GM03348 (cell line): Measurements from ENCODE around the gene ZDHHC24.

Experiments used
- DNase-seq: peaks from one replicate; pipeline ENCODE4 v3.0.0; 2012; ENCODE audit warnings: low spot score

ZDHHC24 gene

DNA sequence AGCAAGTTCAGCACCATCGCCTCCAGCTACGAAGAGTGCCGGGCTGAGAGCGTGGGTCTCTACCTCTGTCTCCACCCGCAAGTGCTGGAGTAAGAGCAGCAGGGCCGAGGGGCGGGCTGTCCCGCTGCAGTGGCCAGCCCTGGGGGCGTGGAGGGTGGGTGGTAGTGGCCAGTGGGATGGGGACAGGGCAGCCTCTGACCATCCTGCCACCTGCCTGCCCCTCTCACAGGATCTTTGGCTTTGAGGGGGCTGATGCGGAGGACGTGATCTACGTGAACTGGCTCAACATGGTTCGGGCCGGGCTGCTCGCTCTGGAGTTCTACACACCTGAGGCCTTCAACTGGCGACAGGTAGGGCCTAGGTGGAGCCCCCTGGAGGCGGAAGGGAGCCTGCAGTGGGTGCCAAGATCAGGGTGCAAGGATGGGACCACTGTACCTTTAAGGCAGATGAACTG, 50.4 kb downstream of the ZDHHC24 start:
- DNase-seq, result no peak

DNA sequence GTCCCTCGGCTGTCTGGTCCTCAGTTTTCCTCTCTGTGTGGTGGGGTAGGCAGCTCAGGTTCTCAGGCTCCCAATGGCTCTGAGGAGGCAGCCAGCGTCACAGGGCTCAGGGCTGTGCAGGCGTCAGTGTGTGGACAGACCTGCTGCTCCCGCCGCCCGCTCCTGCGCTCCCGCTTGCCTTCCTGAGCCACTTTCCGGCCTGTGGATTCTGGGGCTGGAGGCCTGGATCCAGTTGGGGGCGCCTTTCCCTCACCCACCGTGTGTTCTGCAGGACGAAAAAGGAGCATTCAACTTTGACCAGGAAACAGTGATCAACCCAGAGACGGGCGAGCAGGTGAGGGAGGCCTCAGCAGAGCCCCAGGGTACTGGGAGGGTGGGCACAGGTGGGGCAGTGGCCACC, 50.9 kb downstream of the ZDHHC24 start:
- no peak for DNase-seq

DNA sequence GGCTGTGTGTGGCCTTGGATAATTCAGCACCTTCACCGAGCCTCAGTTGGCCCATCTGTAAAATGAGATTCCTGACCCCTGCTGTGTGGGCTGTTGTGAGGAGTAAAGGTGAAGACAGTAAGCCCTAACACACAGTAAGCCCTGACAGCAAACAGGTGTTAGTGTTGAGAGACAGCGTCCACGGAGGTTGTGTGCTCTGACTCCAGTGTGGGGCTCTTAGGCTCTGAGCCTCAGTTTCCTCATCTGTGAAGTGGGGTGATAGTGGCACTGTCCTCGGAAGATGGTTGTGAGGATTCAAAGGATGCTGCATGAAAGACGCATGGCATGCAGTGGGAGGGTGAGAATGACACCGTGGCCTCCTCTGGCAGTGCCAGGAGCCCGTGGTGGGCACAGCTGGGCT, 51.4 kb downstream of the ZDHHC24 start:
- DNase-seq, result no peak

DNA sequence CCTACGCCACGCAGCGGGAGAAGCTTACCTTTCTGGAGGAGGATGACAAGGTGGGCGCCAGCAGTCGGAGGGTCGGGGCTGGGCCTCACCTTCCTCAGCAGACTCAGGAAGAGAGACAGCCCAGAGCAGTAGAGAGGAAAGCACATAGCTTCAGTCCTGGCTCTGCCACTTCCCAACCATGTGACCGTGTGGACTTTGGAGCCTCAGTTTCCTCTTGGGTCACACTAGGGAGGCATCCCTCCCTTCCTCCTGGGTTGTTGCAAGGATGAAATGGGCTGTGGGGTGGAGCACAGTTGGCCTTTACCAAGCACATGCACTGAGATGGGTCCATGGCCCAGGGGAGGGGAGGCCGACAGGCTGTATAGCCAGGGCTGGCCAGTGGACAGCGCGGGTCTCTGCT, 52.7 kb downstream of the ZDHHC24 start:
- no peak for DNase-seq

DNA sequence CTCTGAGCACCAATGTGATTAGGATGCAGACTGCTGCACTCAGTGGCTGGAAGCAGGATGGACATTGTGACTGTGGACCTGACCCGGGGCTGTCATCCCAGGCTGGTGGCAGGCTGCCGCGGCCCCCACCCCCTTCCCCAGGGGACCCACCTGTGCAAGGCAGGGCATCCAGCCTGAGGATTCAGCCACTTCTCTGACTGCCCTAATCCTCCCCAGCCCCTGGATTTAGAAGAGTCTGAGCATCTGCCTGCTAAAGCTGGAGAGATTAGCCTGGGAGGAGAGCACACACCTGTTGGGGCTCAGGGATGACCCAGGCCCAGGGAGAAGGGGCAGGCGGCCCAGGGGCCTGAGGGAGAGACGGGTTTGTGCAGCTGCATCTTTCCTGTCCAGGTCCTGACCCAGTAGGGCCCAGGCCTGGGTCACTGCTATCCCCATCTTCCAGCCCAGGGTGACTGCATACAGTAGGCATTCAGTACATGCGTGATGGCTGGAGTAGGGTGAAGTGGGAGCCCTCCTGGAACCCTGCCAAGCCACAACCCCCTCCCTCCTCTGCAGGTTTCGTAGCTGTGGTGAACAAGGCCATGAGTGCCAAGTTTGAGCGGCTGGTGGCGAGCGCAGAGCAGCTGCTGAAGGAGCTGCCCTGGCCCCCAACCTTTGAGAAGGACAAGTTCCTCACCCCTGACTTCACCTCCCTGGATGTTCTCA, 53.5 kb downstream of the ZDHHC24 start:
- DNase-seq, result no peak

DNA sequence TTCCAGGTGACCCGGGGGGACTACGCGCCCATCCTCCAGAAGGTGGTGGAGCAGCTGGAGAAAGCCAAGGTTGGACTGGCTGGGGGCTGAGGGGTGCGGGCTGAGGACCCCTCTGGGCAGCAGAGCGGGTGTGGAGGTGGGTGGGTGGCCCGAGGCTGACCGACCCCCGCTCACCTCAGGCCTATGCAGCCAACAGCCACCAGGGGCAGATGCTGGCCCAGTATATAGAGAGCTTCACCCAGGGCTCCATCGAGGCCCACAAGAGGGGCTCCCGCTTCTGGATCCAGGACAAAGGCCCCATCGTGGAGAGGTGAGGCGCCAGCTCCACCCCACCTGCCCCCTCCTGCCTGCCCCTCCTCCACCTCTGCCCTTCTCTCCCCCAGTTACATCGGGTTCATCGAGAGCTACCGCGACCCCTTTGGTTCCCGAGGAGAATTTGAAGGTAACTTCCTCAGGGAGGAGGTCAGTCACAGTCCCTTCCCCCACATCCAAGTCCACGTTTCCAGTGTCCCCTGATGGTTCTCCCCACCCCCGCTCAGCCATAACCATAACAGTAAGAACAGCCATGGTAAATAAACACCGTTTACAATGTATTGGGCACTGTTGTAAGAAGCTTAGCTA, 54.4 kb downstream of the ZDHHC24 start:
- DNase-seq, result no peak

DNA sequence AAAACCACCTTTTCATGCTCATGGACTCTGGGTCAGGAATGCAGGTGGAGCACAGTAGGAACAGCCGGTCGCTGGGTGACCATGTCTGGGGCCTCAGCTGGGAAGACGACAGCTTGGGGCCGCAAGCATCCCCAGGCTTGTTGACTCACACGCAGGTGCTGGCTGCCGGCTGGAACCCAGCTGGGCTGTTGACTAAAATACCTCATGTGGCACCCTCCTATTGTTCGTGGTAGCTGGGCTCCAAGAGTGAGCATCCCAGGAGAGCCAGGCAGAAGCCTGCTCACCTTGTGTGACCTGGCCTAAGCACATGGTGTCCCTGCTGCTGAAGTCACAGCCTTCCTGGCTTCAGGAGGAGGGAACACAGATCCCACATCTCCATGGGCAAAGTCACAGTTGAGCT, 56.2 kb downstream of the ZDHHC24 start:
- no peak for DNase-seq

DNA sequence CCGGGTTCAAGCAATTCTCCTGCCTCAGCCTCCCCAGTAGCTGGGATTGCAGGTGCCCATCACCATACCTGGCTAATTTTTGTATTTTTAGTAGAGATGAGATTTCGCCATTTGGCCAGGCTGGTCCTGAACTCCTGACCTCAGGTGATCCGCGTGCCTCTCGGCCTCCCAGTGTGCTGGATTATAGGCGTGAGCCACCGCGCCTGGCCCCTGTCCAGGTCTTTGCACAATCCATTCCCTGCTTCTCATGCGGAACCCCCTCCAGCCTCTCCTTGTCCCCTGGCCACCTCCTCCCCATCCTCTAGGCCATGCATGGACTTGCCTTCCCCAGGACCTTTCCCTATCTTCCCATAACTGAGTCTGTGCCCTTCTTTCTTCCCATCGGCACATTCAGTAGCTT, 56.9 kb downstream of the ZDHHC24 start:
- no peak for DNase-seq

DNA sequence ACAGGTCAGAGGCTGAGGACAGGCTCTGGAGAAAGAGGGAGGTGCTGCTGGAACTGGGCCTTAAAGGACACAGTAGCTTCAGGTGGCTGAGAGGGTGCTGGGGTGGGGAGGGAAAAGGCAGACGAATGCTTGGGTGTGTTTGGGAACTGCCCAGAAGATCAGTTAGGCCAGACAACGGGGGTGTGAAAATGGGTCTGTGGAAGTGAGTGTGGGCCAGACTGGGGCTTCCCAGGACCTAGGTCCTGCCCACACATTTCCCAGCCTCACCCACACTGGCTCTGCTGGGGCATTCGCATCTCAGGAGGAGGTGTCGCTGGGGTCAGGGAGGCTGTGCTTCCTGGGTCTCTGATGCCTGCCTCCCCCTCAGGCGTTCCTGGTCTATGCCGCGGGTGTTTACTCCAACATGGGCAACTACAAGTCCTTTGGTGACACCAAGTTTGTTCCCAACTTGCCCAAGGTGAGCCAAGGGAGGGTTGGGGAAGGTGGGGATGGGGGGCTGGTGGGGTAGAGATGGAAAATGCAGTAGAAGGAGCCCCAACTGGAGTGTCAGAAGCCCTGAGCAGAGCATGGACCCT, 61.0 kb downstream of the ZDHHC24 start:
- DNase-seq, result no peak

DNA sequence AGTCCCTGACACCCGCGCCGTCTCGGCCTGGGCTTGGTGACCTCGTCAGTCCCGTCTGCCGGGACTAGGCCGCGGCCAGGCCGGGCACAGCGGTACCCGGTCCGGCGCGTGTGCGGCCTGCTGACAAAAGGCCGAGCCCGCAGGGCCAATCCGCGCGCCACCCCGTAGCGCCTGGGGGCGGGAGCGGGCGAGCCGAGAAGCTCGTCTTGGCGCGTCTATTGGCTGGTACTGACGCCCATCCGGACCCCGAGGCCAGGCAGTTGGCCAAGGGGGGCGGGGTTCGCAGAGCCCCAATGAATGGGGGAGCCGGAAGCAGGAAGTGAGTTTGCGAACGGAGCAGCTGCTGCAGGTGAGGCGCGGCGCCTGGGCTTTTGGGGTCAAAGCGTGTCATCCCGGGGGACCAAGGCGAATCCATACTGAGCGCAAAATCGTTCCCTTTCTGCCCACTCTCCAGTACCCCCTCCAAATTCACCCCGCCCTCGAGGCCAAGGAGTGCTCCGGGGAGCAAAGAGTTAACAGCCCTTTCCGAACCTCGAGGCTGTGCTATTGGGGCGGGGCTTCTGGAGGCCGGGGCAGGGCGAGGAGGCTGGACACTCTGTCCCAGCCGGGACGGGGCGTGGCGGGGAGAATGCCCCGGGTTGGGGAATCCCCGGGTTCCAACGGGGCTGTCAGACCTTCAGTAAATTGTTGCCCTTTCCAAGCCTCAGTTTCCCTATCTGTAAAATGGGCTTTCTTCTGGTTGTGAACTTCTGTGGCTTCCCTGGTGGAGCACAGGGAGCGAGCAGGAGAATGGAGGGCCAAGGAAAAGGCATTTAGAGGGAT, 65.5 kb downstream of the ZDHHC24 start, which contains the start of gene DPP3:
Gene DPP3 (plus strand): TSS at position 318 of the 822 bp plus-strand sequence. CDS start 1,767 bp downstream, outside the sequence.
- DNase-seq, result peak; percentile 100

DNA sequence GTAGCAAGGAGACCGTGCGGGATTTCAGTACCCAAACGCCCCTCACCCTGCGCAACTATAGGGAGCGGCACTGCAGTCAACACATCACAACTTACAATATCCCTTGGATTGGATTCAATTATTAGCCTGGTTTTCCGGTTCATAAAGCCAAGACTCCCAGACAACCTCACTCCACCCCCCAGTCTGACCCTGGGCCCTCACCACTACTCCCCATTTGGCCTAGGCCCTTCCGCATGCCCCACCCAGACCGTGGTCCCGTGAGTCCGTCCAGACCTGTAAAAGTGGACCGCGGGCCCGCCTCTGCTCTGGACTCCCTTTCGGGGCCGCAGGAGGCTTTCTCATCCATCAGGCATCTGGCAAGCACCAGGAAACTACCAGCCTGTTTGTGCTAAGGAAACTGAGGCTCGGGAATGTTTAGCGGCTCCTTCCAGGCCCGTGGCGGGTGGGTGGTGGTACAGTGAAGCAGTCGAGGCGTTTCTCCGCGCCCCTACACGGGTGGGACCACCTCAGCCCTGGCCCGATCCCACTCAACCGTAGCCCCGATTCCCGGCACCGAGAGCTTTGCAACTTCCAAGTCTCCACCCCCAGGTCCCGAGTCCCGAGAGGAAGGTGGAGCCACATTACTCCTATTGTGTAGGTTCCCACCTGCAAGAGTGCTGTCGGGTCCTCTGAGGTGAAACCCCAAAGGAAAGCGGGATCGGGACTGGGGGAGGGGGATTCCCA, 66.3 kb downstream of the ZDHHC24 start:
- DNase-seq, result peak; percentile 66

DNA sequence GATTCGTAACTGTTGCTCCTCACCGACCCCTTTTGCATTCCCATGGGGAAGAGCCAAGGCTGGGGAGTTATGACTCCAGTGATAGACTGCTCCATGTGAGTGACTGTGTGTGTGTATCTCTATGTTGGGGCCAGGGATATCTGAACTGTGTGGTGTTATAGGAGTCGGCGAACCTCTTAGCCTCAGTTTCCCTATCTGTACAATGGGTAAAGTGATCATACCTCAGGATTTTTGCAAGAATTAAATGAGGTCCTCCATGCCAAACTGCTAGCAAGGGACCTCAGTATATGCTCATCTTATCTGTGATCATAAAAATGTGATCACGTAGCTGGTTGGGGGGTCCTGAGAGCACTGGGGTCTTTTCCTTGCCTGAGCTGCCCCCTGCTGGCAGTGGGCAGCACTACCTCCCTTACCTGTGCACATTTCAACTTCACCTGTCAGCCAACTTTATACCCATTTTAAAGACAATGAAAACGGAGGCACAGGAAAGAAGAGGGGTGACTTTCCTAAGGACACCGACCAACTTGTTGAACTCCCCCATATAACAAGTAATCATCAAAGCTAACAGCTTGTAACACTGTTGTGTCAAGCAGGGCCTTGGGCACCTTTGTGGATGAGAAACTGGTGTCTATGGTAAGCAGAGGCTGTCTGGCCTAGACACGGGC, 67.0 kb downstream of the ZDHHC24 start:
- no peak for DNase-seq

DNA sequence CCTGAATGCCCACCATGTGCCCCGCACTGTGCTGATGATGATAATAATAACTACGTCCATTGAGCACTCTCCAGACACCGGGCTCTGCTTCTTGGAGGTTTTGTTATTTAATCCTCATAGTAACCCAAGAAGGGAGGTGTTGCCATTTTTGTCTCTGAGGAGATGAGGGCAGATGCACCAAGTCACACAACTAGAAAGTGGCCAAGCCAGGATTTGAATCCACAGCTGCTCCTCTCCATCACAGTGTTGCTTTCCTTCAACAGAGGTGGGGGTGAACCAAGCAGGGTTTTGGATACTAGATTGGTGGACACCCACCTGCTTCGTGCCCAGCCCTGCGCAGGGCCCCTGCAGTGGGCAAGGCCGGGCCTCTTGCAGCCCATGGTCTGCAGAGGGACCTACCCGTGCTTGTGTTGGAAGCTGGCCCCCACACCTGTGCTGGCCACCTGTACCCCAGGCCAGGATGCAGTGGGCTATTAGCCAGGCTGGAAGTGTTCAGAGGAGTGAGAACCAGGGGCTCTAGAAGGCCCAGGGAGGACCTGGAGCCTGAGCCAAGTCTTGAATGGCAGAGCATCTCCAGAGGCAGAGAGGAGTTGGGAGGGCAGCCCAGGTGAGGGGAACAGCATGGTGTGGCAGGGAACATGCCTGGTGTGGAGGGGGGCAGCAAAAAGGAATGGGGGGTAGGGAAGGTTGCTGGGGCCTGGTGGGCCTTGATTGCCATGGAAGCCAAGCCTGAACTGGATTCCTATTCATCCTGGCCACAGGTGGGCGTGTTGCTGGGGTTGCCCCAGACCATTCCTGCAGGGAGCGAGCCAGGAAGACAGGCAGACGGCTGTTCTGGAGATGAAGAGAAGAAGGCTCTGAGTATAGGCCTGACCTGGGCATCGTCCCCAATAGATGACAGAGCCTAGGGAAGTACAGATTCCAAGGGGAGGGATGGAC, 68.3 kb downstream of the ZDHHC24 start:
- DNase-seq, result no peak

DNA sequence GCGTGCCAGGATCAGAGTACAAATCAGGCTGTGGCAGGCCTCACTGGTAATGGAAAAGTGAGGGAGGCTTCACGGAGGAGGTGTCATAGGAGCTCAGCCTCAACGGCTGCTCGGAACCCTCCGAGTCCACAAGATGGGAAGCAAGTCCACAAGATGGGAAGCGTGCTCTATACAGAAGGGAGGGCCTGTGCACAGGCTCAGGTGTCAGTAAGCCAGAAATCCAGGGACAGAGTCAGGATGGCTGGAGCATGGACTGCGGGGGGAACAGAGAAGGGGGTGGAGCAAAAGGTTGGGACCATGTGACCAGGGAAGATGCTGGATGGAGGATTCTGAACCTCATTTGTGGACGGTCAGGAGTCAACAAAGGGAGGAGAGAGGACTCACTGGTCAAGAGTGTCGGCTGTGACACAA, 69.0 kb downstream of the ZDHHC24 start:
- DNase-seq, result no peak

DNA sequence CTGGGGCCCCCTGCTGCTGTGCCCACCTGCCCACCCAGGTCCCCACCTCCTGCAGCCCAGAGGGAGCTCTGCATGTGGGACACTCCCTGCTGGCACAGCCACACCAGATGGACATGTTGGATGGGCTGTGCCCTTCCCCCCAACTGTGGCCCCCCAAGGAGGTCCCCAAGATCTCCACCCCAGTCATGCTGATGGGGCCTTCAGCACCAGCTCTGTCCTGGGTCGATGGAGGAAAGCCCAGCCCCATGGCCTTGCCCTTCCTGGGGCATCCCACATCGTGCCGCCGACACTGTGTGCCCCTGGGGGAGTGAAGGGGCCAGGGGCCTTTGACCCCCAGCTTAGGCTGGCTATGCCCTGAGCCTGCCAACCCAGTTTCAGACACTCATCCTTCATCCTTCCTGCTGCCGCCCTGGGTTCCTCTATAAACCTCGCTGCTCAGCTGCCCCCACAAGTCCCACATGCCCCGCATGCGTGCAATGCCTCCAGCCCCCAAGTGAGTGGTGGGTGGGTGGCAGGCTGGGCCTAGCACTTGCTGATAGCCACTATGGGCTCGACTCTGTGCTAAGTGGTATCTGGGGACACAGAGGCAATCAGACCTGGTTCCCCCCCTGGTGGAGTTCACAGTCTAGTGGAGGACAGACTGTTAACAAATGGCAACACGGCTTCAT, 69.5 kb downstream of the ZDHHC24 start:
- DNase-seq, result no peak

DNA sequence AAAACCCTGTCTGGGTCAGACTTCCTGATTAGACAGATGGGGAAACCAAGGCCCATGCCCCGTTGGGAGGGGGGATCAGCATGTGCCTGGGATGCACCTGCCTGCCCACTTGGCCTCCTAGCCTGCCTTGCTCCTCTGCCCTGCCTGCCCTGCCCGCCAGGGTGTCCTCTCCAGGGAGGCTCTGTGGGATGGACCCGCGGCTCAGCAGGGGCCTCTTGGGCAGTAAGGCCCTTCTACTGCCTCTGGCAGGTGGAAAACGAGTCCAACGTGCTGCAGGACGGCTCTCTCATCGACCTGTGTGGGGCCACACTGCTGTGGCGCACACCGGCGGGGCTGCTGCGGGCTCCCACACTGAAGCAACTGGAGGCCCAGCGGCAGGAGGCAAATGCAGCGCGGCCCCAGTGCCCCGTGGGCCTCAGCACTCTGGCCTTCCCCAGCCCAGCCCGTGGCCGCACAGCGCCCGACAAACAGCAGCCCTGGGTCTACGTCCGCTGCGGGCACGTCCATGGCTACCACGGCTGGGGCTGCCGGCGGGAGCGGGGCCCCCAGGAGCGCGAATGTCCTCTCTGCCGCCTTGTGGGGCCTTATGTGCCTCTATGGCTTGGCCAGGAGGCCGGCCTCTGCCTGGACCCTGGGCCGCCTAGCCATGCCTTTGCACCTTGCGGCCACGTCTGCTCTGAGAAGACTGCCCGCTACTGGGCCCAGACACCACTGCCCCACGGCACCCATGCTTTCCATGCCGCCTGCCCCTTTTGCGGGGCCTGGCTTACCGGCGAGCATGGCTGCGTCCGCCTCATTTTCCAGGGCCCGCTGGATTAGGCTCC, 70.3 kb downstream of the ZDHHC24 start:
- DNase-seq, result no peak

DNA sequence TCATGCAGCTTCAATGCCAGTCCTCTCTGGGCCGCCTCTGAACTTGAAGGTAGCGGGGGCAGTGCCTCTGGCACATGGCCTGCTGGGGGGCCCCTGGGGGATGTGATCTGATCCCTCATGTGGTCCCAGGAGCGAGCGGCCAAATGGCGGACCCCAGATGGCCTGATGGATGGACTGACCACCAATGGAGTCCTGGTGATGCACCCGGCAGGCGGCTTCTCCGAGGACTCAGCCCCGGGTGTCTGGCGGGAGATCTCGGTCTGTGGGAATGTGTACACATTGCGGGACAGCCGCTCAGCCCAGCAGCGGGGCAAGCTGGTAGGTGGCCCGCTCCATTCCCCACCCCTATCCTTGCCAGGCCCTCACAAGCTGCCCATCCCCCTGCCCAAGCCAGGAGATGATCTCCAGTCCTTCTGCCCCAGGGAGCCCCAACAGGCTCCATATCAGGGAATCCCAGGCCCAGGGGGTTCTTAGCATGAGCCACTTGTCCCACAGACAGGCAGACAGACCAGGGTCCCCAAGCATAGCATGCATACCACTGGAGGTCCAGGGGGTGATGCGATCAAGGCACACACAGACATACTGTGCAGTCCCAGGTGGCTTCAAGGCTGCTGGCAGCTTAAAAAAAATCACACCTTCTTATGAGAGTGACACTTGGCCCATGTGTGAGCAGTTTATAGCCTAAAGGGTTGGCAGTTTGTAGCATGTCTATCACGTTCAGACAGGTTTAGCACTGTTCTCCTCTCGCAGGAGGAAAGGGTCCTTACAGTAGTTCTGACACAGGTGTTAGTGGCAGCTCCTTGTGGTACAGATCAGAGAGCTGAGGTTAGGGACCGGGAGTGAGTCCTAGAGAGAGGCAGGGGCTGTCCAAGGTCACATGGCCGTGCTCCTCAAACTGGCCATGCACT, 72.0 kb downstream of the ZDHHC24 start:
- no peak for DNase-seq

DNA sequence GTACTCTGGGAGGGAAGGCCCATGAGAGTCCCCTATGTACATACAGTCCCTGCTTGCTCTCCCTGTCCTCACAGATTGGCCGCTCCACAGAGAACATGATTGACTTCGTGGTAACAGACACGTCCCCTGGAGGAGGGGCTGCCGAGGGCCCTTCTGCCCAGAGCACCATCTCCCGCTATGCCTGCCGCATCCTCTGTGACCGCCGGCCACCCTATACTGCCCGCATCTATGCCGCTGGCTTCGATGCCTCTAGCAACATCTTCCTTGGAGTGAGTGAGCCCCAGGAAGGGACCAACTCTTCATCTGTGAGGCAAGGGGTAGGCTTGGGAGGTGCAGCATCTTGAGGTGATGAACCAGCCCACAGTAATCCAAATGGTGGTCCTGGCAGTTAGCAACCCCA, 72.7 kb downstream of the ZDHHC24 start:
- no peak for DNase-seq
